ENCODE measurements around the gene API5.

Gene API5

DNA sequence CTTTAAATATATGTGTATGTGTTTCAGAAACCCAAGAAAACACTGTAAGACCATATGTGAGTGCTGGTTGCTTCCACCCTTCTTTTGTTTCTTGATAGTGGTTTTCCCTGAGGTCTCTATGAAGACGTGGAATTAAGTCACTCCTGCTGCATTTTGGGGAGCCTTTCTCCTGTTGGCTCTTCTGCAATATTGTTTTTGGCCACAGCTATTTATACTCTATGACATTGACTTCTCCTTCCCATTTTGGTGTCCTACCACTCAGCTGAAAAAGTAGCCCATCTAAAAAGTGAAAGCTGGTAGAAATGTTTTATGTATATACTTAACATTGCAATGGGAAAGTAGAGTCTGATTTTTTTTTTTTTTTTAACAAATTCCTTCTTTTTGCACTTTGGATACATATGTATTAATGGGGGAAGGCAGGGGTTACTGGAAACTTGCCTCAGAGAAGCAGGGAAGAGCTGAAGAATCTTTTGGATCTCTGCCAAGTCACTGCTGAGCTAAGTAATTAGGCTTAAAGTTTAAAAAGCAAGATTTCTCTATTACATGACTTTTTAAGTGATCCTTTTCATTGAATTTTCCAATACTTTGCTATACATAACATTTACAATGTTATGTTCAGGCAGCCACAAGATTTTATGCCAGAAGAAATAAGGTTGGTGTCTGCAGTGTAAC, 48.7 kb downstream of the API5 start:
- no peak for DNase-seq

DNA sequence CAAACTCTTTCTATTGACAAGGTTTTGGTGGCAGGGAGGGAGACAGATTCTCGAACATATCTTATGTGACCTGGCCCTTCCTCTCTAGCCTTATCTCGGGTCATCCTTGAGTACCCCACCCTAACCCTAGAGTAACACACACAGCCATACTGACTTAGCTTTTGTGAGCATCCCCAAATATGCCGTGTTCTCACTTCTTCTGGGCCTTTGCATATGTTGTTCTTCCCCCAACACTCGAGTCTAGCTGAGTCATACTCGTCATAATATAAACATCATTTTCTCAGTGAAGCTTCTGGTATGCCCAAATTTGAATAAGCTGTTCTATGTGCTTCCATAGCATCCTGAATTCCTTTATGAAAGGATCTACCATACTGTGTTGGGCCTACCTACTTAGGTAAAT, 54.9 kb downstream of the API5 start:
- DNase-seq: no peak

- no peak for DNase-seq
Measured at GRCh38 chr11:43367382-43368178, 55.8 kb downstream of the API5 start.

DNA sequence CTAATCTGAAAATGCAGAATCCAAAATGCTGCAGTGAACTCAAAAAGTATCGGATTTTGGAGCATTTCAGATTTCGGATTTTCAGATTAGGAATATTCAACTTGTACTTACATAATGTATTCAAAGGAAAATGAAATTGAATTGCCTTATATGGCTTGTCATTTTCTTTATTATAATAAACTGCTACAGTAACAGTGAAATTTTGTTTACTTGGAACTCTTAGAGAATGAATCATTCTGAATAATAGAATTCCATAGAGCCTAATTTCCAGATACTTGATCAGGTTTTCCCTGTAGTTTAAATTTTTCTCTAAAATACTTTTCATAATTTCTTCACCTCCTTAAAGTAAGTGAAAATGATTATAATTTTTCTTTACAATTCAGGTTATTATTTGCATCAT, 64.3 kb downstream of the API5 start:
- no peak for DNase-seq

DNA sequence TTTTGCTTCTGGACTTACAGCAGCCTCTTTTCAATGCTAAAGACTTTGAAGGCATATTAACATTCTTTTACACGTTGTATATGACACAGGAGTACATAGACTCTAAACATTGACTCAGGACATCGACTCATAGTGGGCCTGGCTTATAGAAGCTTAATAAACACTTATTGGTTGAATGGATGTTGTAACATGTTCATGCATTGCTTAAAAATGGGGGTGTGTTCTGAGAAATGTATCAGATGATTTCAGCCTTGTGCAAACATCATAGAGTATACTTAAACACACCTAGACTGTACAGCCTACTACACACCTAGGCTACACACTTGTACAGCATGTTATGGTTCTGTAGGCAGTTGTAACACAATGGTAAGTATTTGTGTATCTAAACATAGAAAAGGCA, 64.8 kb downstream of the API5 start:
- no peak for DNase-seq

DNA sequence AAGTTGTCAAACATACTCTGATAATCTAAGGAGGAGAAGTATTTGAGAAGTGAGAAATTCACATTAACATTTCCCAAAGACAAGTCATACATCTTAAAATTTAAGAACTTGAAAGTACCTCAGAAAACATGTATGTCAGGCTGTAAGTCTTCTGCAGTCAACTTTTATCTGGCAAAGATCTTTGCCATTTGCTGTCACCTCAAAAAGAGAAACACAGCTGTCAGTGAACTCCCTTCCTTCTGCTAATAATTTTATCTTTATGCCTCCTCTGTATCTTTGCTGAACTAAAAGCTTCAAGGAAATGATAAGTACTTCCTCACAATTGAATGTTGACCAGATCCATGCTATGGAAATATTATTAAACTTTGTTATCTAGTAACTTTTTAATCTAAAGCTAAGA, 65.6 kb downstream of the API5 start:
- DNase-seq: no peak

DNA sequence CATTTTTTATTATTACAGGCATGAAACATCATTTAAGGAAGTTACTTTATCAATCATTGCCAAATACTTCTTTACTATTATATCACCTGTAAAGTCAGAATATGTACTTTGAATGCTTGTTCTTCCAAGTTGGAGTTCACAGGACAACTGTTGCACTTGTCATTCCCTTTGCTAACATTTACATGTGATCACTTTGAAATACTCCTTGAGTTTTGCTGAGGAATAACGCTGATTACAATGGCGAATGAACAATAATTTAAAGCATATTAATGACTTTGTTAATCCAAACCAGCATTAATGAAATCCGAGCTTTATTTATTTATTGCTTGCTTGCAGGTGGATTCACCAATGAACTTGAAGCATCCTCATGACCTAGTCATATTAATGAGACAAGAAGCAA, 67.1 kb downstream of the API5 start:
- DNase-seq: no peak

DNA sequence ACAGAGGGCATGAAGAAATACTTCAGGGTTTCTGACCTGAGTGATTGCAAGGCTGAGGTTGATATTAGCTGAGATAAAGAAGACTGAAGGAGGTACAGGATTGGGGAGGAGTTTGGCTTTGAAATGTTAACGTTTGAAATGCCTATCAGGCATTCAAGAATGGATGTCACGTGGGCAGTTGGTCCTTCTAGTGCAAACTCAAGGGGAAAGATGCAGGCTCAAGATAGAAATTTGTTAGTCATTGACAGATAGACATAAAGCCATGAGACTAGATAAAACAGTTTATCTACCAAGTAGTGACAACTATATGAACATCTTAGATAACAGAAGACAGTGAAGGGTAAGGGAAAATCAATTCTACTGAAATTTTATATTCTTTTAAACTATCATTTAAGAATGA, 70.0 kb downstream of the API5 start:
- DNase-seq: no peak

DNA sequence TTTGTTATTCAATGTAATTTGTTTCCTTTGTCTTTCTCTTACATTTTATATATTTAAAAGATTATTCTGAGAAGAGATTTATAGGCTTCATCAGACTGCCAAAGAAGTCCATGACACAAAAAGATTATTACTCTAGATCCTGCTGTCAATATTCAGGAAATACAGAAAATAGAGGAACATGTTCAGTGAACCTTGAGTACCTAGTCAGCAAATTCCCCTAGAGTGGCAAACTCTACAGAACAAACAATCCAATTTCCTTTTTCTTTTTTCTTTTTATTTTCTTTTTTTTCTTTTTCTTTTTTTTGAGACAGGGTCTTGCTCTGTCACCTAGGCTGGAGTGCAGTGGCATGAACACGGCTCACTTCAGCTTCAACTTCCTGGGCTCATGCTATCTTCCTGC, 70.8 kb downstream of the API5 start:
- DNase-seq: no peak

- DNase-seq: no peak
Measured at GRCh38 chr11:43384393-43384792, 72.6 kb downstream of the API5 start.

GRCh38 chr11:43392713-43393112, 80.9 kb downstream of the API5 start:
- DNase-seq: no peak

- no peak for DNase-seq
Measured at GRCh38 chr11:43393765-43394355, 82.1 kb downstream of the API5 start.
